ENCODE data around the gene PCNX3.
"Not testable (repeated sequence)": the region's sequence is repeated elsewhere in the genome, so short reads cannot be mapped to it uniquely, and the experiment has no call there.

Gene PCNX3

GRCh38 chr11:65660038-65660437 lies 44.5 kb downstream of the PCNX3 start:
- TF ChIP-seq ZFX (IDR thresholded peaks at IDR 0.05; ENCODE audit: borderline replicate concordance) = no peak
- TF ChIP-seq, protein P1, sequence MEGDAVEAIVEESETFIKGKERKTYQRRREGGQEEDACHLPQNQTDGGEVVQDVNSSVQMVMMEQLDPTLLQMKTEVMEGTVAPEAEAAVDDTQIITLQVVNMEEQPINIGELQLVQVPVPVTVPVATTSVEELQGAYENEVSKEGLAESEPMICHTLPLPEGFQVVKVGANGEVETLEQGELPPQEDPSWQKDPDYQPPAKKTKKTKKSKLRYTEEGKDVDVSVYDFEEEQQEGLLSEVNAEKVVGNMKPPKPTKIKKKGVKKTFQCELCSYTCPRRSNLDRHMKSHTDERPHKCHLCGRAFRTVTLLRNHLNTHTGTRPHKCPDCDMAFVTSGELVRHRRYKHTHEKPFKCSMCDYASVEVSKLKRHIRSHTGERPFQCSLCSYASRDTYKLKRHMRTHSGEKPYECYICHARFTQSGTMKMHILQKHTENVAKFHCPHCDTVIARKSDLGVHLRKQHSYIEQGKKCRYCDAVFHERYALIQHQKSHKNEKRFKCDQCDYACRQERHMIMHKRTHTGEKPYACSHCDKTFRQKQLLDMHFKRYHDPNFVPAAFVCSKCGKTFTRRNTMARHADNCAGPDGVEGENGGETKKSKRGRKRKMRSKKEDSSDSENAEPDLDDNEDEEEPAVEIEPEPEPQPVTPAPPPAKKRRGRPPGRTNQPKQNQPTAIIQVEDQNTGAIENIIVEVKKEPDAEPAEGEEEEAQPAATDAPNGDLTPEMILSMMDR (IDR thresholded peaks at IDR 0.05) = no peak
- no peak overlapping the region for H3K27ac ChIP-seq

DNA sequence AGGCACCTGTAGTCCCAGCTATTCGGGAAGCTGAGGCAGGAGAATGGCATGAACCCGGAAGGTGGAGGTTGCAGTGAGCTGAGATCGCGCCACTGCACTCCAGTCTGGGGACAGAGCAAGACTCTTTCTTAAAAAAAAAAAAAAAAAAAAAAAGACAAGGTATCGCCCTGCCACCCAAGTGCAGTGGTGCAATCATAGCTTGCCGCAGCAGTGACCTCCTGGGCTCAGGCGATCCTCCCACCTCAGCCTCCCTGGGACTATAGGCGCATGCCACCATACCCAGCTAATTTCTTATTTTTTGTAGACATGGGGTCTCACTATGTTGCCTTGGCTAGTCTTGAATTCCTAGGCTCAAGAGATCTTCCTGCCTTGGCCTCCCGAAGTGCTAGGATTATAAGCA lies 45.3 kb downstream of the PCNX3 start:
- H3K27ac ChIP-seq = not testable (repeated sequence)

DNA sequence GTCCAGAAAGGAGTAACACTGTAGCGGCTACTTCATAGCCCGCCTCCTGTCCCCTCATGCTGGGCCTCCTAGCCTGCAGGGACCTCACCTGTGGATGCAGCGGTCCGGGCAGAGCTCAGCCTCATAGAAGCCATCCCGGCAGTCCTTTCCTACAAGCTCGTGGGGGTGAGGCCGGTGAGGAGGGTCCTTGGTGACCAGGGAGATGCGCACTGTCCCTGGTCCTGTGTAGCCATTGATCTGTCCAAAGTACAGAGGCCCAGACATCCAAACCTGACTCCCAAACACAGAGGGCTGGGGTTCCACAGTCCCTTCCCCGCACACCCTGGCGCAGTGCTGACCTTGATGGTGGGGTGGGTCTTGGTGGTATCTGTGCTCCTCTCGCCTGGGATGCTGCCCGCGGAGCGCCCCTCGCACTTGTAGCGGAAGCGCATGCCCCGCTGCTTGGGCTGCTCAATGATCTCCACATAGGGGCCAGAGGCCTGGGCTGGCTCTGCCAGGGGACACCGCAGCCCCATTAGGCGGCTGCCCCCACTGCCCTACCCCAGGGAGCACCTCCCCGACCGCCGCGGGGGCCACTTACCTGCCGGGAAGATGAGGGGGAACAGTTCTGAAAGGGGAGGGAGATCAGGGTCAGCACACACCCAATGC lies 46.1 kb downstream of the PCNX3 start:
- TF ChIP-seq, protein P1 (IDR thresholded peaks at IDR 0.05) = no peak
- TF ChIP-seq ZFX (IDR thresholded peaks at IDR 0.05; ENCODE audit: borderline replicate concordance) = no peak
- peak overlapping the region; percentile 95 for H3K27ac ChIP-seq

DNA sequence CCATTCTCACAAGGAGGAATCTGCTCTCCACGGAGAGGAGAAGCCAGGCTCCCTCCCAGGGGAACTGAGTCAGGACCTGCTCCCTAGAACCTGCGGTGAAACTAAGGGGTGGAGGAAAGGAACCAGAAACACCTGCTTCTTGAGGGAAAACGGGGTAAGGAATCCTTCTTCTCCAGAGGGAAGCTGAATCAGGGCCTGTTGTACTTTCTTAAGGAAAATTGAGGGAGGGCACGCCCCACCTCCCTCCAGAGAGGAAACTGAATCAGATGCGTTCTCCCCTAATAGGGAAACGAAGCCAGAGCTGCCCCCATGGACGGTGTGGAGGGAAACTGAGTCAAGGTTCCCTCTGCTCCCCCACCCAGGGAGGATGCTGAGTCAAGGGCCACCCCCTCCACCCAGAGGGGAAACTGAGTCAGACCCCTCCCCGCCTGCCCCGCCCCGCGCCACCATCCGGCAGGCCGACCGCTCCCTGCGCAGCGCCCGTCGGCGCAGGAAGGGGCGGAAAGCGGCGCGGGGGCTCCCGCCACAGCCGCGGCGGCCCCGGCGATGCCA lies 46.7 kb downstream of the PCNX3 start:
- TF ChIP-seq, protein P1 (IDR thresholded peaks at IDR 0.05) = no peak; the same call in 1 of the 2 replicates
- TF ChIP-seq ZFX (IDR thresholded peaks at IDR 0.05; ENCODE audit: borderline replicate concordance) = no peak
- peak overlapping the region; percentile 95 for H3K27ac ChIP-seq

DNA sequence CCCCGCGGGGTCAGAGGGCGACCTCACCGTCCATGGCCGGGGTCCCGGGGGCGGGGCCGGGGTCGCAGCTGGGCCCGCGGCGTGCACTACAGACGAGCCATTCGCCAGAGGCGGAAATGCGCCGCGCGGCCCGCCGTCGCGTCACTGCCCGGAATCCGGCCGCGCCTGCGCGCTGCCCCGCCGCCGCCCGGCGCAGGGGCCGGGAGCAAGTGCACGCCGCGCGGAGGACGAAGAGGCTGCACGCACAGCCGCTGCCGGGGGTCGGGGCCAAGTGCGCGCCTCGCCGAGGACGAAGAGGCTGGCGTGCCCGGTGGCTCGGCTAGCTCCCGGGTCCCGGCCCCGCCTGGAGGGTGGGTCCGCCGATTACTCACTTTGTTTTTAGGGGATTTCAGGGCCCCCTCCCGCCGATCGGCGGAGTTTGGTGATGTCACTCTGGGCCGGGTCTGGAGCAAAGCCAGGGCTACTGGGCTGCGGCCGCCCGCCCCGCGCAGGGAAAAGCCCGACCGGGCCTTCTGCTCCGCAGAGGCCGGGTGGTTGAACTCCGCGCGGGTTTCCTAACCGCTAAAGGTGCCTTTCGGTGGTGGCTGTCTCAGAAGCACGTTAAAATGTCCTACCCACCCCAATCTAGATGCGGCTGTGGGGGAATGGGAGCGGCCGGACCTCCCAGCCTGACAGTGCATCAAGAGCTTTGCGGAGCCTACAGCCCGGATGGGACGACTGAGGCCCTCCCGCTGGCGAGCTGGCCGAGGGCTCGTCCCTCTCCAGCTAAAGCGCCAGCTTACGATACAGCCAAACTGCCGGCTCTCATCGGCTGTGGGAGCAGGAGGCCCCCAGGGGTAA lies 47.4 kb downstream of the PCNX3 start, which contains the start of gene RELA:
Gene RELA, minus strand, starts transcription at position 118 of the 840 bp plus-strand sequence. Its CDS starts 84 bp downstream, at position 34.
- TF ChIP-seq ZFX (IDR thresholded peaks at IDR 0.05; ENCODE audit: borderline replicate concordance) = no peak
- TF ChIP-seq, protein P1 (IDR thresholded peaks at IDR 0.05) = no peak; the same call in 1 of the 2 replicates
- H3K27ac ChIP-seq = peak within 1 kb of the TSS; percentile 95

DNA sequence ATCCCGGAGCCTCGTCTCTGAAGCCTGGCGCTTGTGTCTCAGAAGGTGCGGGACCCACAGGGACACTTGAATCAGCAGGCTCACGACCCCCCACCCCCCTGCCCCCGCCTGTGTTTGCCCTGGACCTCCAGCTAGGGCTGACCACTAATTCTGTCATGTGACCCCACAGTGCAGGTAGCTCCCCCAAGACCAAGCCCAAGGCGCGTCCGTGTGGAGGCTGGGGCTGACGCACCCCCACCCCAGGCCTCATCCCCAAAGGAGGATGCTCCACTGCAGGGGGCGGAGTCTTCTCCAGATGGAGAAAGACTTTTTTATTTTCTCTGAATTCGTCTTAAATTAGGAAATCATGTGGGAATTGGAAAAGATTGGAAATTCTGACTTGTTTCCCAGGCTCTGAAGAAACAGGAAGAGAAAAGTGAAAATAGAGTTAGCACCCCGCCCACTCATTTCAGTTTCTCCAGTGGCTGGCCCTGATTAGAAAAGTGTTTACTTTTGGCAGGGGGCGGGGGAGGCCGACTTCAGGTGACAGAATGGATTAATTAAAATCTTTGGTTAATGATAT lies 48.1 kb downstream of the PCNX3 start:
- peak overlapping the region; percentile 95 for H3K27ac ChIP-seq
- no peak for TF ChIP-seq ZFX (IDR thresholded peaks at IDR 0.05; ENCODE audit: borderline replicate concordance)
- TF ChIP-seq, protein P1 (IDR thresholded peaks at IDR 0.05) = no peak

DNA sequence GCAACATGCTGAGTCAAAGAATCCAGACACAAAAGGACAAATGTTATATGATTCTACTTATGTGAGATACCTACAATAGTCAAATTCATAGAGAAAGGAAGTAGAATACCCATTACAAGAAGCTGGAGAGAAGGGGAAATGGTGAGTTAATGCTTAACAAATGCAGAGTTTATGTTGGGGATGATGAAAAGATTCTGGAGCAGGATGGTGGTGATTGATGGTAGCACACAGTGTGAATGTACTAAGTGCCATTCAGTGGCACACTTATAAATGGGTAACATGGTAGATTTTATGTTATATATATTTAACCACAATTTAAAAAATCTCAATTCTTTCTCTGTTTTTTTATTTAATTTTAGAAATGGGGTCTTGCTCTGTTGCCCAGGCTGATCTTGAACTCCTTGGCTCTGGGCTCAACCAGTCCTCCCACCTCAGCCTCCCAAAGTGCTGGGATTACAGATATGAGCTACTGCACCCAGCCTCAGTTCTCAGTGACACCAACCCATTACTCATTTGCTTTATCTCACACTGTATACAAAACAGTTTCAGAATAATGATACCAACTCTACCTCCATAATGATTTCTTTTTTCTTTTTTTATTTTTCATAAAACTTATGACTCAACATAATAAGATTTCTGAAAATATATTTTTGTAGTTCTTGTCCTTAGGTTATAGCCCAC lies 56.7 kb downstream of the PCNX3 start:
- TF ChIP-seq ZFX (IDR thresholded peaks at IDR 0.05; ENCODE audit: borderline replicate concordance) = no peak
- TF ChIP-seq, protein P1 (IDR thresholded peaks at IDR 0.05) = no peak

More for the DNA sequence above, 56.7 kb downstream of the PCNX3 start:
- no peak overlapping the region for H3K27ac ChIP-seq

All from 22Rv1 (cell line).